Fibroblast of lung (primary cell): ENCODE results near the gene UBE2H.

Source experiments
- CTCF ChIP-seq, 2 donors: IDR thresholded peaks in 1 of 2; conservative IDR thresholded peaks in 1 of 2; 1 replicate in 1 of 2; 2 replicates in 1 of 2; pipeline ENCODE4 v1.5.1; 2011 to 2012; ENCODE audit warnings: low read length in 2 of 2, control low read depth in 1 of 2, inconsistent platforms in 1 of 2, low read depth in 1 of 2, mild to moderate bottlenecking in 1 of 2
- EZH2 ChIP-seq: IDR thresholded peaks from 2 replicates; pipeline ENCODE4 v1.5.1; 2012; ENCODE audit warnings: low read length, control low read depth, mild to moderate bottlenecking; ENCODE audit errors: missing control alignments

- no peak for TF ChIP-seq CTCF (conservative IDR thresholded peaks at IDR 0.05 in 1 of 2, IDR thresholded peaks at IDR 0.05 in 1 of 2; ENCODE audit: low read depth in 1 of 2, low read length in 2 of 2)
- no peak for TF ChIP-seq EZH2
These were observed 1.9 kb downstream of the UBE2H start for GRCh38 chr7:129950933-129951225.
